ENCODE measurements around the gene WNT2.

DNA sequence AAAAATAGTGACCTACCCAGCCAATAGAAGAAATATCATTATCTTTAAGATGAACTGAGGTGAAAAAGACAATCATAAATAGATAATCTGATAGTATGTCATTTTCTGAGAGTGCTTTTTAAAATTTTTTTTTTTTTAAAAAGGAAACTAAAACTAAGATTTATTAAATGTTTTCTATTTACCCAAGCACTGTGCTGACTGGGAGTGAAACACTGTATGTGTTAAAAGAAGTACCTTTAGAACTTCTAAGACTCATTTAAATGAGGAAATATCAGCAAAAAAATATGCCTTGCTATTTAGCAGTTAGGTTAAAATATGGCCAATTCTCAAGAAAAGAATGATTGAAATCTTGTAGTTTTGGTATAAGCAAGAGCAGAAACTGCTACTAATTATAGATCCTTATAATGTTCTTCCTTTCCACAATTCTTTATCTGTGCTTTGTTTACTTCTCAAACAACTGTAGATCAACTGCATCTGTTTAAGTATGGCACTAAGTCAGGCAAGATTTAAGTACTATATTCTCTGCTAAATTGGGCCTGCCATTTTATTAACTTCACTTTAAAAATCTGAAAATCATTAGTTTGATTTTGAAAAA lies 39.5 kb upstream of the WNT2 start:
- no peak for TF ChIP-seq HDGF (IDR thresholded peaks at IDR 0.05; ENCODE audit: borderline replicate concordance)
- no peak for TF ChIP-seq ARNT (IDR thresholded peaks at IDR 0.05)
- TF ChIP-seq, protein P1, sequence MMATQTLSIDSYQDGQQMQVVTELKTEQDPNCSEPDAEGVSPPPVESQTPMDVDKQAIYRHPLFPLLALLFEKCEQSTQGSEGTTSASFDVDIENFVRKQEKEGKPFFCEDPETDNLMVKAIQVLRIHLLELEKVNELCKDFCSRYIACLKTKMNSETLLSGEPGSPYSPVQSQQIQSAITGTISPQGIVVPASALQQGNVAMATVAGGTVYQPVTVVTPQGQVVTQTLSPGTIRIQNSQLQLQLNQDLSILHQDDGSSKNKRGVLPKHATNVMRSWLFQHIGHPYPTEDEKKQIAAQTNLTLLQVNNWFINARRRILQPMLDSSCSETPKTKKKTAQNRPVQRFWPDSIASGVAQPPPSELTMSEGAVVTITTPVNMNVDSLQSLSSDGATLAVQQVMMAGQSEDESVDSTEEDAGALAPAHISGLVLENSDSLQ (IDR thresholded peaks at IDR 0.05) = no peak
- TF ChIP-seq TARDBP (IDR thresholded peaks at IDR 0.05) = no peak
- TF ChIP-seq NFRKB (IDR thresholded peaks at IDR 0.05) = no peak
- no peak for TF ChIP-seq FOXK2 (IDR thresholded peaks at IDR 0.05)
- no peak for TF ChIP-seq FOXM1 (IDR thresholded peaks at IDR 0.05; ENCODE audit: borderline replicate concordance)
- no peak for TF ChIP-seq SP1 (IDR thresholded peaks at IDR 0.05)
- no peak for TF ChIP-seq CTBP1 (IDR thresholded peaks at IDR 0.05; ENCODE audit: borderline replicate concordance)
- no peak for TF ChIP-seq ELF4 (IDR thresholded peaks at IDR 0.05)

Measured in HEK293T (cell line).